Endothelial cell (in vitro differentiated cells): ENCODE measurements around the gene ENG. TPM values are rescaled to one million over a fixed set of nuclear protein-coding genes. Genes with fewer than 3 reads are reported as not detected.

Experiments
- DNase-seq: peaks from one replicate; pipeline ENCODE4 v3.0.0; 2021; ENCODE audit warnings: low spot score
- H3K27ac Mint-ChIP-seq: one replicate; pipeline ENCODE4 v1.8.0; 2021; ENCODE audit warnings: mixed read lengths, inconsistent platforms; ENCODE audit not compliant: unreplicated experiment
- H3K27me3 Mint-ChIP-seq: one replicate; pipeline ENCODE4 v1.8.0; 2021; ENCODE audit warnings: mild to moderate bottlenecking, moderate library complexity, mixed read lengths, inconsistent platforms; ENCODE audit not compliant: unreplicated experiment
- H3K36me3 Mint-ChIP-seq: one replicate; pipeline ENCODE4 v1.8.0; 2021; ENCODE audit warnings: mild to moderate bottlenecking, low read depth, mixed read lengths, inconsistent platforms; ENCODE audit not compliant: unreplicated experiment
- H3K4me1 Mint-ChIP-seq: one replicate; pipeline ENCODE4 v1.8.0; 2021; ENCODE audit warnings: mild to moderate bottlenecking, mixed read lengths, inconsistent platforms; ENCODE audit not compliant: unreplicated experiment
- H3K4me3 Mint-ChIP-seq: one replicate; pipeline ENCODE4 v1.8.0; 2021; ENCODE audit warnings: mild to moderate bottlenecking, mixed read lengths, inconsistent platforms; ENCODE audit not compliant: unreplicated experiment
- H3K9me3 Mint-ChIP-seq: one replicate; pipeline ENCODE4 v1.8.0; 2021; ENCODE audit warnings: mixed read lengths, inconsistent platforms; ENCODE audit not compliant: unreplicated experiment
- total RNA-seq: library from RNA; stranded (reverse); fragmentation: NEBNext Ultra II Directional; extraction: Animal tissue kit (Norgen Biotek cat#: 25700); gene quantifications from one replicate; pipeline ENCODE4 v1.2.1, GENCODE V29; 2021; ENCODE audit not compliant: unreplicated experiment
- TF ChIP-seq, protein P1 (sequence below): fragments of 200-600 bp; sonication (generic); IDR thresholded peaks from one replicate; pipeline ENCODE4 v1.5.0; 2021; ENCODE audit warnings: antibody characterized with exemption; ENCODE audit not compliant: unreplicated experiment

Gene ENG
- total RNA-seq, 1 donor from 2014 or later = 113 TPM

DNA sequence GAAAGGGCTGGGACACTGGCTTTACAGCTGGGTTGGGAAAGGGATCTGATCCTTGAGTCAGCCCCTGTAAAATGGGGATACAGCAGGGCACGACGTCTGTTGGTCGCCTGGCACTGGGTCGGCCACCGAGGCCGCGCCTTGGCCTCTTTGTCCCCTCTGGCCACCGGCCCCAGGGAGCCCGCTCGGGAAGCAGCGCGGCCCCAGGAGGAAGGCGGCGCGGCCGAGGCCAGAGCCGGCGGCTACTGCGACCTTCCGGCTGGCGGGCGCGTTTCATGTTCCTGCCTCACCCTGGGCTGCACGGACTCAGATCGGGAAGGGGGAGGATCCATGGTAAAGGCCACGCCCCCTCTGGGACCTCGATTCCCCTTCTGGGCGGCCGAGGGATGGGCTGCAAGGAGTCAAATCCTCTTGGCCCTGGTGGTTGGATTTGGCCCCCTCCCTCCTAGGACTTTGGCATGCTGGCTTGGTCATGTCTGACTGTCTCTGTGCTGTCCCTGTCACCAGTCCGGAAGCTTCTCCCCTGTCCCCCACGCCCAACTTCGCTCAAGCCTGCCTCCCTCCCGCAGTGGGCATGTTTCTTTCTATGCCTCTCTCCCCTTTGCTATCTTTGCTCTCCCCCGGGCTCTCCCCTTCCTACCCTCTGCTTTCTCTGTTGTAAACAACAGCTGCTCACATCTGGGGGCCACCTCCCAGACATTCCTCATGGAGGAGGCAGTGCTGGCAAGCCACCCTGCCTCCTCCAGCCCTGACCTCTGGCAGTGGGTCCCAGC is 26.0 kb downstream of the ENG start:
- Mint-ChIP-seq H3K36me3 (peaks cover 30% of the 10 kb centered on the region), H3K4me3 (no peak overlapping the region), H3K27ac (peak overlapping the region; percentile 87), H3K27me3 (peaks cover 13% of the 10 kb centered on the region), H3K9me3 (no peaks in the 10 kb centered on the region), H3K4me1 (peaks cover 35% of the 10 kb centered on the region)
- TF ChIP-seq, protein P1, sequence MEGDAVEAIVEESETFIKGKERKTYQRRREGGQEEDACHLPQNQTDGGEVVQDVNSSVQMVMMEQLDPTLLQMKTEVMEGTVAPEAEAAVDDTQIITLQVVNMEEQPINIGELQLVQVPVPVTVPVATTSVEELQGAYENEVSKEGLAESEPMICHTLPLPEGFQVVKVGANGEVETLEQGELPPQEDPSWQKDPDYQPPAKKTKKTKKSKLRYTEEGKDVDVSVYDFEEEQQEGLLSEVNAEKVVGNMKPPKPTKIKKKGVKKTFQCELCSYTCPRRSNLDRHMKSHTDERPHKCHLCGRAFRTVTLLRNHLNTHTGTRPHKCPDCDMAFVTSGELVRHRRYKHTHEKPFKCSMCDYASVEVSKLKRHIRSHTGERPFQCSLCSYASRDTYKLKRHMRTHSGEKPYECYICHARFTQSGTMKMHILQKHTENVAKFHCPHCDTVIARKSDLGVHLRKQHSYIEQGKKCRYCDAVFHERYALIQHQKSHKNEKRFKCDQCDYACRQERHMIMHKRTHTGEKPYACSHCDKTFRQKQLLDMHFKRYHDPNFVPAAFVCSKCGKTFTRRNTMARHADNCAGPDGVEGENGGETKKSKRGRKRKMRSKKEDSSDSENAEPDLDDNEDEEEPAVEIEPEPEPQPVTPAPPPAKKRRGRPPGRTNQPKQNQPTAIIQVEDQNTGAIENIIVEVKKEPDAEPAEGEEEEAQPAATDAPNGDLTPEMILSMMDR = no peak
- peak; percentile 84 for DNase-seq

GRCh38 chr9:127826253-127826913 is 28.1 kb downstream of the ENG start:
- no peak for DNase-seq
- H3K4me3 Mint-ChIP-seq = no peak overlapping the region
- H3K27ac Mint-ChIP-seq = no peak overlapping the region
- H3K9me3 Mint-ChIP-seq = no peaks in the 10 kb centered on the region
- H3K27me3 Mint-ChIP-seq = peaks cover 13% of the 10 kb centered on the region
- TF ChIP-seq, protein P1 = no peak
- H3K4me1 Mint-ChIP-seq = peaks cover 31% of the 10 kb centered on the region
- peaks cover 31% of the 10 kb centered on the region for H3K36me3 Mint-ChIP-seq

DNA sequence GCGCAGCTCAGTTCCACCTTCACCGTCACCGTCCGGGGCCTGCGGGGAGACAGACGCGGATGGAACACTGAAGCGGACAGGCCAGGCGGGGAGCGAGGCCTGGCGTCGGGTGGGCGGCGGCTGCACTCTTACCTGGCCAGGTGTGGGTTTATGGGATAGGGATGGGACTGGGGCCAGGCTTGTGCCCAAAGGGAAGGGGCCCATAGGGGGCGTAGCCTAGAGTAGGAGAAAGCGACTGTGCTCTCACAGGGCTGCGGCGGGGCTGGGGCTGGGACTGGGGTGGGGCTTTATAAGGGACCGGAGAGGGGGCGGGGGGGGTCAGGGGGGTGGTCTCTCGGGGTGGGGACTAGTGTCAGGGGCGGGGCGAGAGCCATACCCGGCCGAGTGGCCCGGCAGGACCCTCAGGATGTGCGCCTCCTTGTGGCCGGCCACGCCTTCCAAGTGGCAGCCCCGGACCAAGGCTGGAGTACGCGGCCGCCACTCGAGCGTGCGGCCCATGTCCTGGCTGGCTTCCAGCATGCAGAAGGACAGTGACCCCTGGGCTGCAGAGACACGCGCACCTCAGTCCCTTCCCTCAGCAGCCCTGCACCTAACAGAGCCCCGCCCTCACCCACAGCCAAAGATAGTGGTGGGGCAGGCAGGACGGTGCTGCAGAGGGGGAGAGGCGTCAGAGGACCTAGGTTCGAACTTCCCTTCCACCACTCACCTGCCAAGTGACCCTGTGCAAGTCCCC is 29.0 kb downstream of the ENG start:
- peaks cover 10% of the 10 kb centered on the region for H3K27me3 Mint-ChIP-seq

DNA sequence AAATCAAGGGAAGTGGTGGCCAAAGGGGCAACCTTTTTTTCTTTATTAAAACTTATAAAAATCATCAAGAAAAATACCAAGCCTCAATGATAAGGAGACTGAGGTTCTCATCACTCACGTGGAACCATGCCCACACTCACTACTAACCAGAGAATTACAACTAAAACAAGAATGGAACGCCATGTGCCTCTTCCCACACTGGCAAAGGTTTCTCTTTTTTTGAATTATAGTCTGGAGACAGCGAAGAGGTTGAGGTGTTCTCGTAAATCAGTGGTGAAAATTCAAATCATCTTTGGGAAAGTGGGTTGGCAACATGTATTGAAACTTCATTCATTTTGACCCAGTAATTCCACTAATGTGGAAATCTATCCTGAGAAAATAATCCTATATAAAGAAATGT is 32.4 kb downstream of the ENG start:
- H3K36me3 Mint-ChIP-seq = peaks cover 37% of the 10 kb centered on the region
- H3K4me3 Mint-ChIP-seq = peak overlapping the region; percentile 8
- no peaks in the 10 kb centered on the region for H3K9me3 Mint-ChIP-seq
- TF ChIP-seq, protein P1 = no peak
- H3K4me1 Mint-ChIP-seq = peaks cover 14% of the 10 kb centered on the region
- no peak for DNase-seq
- peak overlapping the region; percentile 13 for H3K27ac Mint-ChIP-seq
- peaks cover 16% of the 10 kb centered on the region for H3K27me3 Mint-ChIP-seq

More for the DNA sequence above, 29.0 kb downstream of the ENG start:
- Mint-ChIP-seq H3K4me3 (peak overlapping the region; percentile 25), H3K4me1 (peaks cover 31% of the 10 kb centered on the region), H3K9me3 (no peaks in the 10 kb centered on the region), H3K27ac (no peak overlapping the region), H3K36me3 (peaks cover 30% of the 10 kb centered on the region)
- DNase-seq = peak; percentile 78
- TF ChIP-seq, protein P1 = peak; percentile 65
